Non-pigmented ciliary epithelial cell (primary cell): ENCODE data around the gene CNTNAP4.
A peak's percentile ranks its signal among the peaks of the same experiment; 100 is the strongest.

Experiments
- DNase-seq: peaks from one replicate; pipeline ENCODE4 v3.0.0-alpha.2; 2010; ENCODE audit warnings: low read depth

The CNTNAP4 gene

DNA sequence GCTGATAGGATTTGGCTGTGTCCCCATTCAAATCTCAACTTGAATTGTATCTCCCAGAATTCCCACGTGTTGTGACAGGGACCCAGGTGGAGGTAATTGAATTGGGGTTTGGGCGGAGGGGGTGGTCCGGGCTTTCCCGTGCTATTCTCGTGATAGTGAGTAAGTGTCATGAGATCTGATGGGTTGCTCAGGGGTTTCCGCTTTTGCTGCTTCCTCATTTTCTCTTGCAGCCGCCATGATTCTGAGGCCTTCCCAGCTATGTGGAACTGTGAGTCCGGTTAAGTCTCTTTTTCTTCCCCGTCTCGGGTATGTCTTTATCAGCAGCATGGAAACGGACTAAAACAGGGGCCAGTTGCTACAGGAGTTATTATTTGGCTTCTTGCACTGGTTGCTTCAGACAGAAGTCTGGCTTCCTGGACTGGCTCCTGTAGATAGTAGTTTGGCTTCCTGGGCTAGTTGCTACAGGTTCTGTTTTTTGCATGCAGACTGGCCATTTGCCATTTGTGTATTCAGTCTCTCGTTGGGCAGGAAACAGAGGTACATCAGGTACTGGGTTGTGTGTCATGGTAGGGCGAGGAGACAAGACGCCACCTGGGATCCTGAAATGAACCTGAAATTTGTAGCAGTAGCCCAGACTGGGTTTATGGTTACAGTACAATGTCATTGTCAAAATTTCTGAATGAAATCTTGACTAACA lies 32.6 kb downstream of the CNTNAP4 start:
- no peak for DNase-seq

DNA sequence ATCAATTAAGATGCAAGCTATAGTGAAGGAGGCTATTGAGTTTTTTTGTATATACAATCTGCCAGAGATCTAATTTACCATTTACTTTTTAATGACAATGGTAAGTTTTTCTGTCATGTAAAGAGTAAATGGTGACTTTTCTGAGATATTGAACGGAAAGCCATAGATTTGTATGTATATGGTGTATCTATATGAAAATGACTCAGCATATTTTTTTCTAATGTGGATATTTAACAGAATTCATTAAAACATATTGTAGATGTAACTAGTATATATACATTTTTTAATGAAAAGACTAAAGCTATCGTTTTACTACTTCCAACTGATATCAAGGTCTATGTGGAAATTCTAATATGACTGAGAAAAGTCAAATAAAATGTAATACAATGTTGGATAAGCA lies 34.1 kb downstream of the CNTNAP4 start:
- no peak for DNase-seq

DNA sequence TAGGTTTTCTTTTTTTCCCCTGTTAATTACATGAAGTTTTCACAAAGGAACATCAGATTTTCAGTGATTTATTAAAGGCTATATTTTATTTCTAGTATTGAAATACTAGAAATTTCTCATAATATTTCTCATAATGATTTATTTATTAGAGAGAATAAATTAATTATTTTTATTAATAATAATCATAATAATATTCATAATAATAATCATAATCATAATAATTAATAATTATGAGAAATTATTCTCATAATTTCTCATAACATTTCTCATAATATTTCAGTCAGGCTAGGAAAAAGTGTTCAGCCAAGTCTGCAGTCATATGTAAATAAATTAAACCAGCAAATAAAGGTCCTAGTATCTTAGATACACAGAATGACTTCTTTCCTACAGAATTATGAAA lies 41.4 kb downstream of the CNTNAP4 start:
- no peak for DNase-seq

DNA sequence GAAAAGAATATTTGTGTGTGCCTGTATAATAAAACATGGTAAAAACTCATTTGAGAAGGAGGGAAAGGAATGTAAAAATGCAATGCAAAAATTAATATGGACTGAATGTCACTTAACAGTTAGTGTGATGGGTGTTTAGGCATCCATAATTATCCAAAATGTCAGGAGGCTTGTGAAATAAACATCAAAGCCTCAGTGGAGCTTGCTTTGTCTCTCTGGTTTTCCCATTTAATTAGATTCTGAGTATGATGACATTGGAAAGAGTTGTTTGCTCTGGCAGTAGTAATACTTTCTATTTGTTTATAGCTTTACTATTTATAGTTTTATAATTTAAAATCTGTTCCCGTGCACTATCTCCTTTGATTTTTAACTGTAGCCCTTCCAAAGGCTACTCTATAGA lies 51.9 kb downstream of the CNTNAP4 start:
- DNase-seq, result no peak

DNA sequence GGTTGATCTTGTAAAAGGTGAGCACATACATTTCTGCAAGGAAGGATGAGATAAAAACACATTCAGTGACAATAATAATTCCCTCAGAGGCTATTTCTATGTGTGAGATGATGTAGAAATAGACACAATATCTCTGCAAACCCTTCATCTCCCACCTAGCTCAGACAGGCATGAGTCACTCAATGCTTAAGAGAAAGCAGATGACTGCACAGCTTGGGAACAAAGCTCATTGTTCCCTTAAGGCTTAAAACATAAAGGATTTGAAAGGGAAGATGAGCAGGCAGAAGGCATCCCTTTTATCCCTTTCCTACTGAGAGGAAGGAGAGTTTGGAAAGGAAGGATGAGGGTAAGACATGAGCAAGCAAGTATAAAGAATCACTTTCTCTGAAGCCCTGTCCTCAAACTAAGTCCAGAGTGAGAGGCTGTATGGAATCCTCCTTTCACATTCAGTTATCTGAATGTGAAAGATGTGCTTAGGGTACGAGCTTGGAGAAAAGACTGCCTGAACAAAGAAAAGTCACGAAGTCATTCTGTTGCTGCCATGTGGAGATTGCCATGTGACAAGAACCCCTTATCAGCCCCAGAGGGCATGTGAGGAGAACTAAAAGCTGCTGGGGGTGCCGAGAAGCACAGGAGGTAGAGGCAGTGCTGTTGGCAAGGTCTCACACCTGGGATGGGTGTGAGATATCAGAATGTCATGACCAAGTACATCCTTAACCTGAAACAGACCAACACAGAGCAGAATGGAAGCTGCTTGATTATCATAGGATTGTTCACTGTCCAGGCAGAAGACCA lies 58.2 kb downstream of the CNTNAP4 start:
- no peak for DNase-seq

DNA sequence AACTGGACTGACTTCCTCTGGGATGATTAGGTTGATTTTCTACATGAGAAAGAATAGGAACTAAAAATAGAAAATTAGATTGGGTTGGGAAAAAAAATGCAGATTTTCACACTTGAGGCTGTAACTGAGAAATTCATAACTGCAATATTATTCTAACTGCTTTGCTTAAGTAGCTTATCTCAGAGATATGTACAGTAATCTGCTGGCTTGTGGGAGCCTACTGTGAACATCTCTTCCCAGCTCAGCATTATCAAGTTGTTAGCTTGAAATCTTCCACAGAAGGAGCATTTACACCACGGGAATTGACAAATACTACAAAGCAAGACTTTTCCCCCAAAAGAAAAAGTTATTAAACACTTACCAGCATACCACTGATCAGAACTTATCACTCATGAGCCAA lies 58.9 kb downstream of the CNTNAP4 start:
- no peak for DNase-seq

DNA sequence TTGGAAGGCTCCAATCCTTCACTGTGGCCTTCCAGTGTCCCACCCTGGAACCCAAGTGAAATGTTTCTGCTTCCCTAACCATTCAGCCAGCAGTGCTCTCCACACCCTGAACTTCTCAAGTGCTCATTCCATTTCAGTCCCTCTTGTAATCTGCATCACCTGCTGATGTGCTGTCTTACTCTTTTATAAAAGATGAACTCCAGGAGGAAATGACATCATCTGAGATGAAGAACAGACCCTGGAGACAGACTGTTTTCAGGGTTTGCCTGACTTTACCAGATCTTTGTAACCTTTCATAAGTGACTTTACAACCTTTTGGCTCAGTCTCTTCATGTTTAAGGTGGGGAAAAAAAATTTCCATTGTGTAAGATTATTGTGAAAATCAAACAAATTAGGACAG lies 61.3 kb downstream of the CNTNAP4 start:
- no peak for DNase-seq

DNA sequence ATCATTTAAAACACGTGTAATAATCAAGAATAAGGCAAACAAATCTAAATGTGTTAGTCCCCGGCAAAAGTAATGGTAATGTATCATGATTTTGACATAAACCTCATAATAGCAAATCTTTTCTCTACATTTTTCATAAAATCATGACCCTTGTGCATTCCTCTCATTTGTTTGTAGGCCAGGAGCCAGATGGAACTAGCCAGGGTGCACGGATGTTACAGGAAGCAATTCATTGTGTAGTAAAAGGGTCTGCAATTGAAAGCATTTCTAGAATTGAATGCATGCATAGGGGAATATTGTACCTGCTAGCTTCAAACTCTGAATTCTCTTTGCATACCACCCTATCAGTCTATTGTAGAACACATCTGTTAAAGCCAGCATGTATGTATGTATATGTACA lies 66.6 kb downstream of the CNTNAP4 start:
- DNase-seq, result no peak

DNA sequence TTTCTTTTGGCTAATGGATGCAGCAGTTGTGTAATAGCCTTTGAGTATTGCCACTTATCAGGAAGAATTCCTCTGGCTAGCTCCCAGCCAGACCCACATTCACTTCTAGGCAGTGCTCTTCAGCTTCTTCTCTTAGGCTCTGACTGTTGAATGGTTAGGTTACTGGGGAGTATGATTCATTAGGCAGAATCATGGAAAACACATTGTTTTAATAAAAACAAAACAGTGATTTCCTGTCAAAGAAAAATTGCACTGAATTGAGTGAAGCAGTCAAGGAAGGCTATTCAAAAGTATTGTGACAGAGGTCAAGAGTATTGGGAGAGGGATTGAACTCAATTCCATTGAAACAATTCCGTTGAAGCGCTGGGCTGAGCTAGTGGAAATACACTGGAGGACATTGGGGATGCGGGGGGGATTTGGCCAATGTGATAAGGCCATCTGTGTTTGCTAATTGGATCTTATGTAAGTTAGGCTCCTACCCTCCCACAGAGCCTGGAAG lies 68.0 kb downstream of the CNTNAP4 start:
- peak; percentile 19 for DNase-seq

DNA sequence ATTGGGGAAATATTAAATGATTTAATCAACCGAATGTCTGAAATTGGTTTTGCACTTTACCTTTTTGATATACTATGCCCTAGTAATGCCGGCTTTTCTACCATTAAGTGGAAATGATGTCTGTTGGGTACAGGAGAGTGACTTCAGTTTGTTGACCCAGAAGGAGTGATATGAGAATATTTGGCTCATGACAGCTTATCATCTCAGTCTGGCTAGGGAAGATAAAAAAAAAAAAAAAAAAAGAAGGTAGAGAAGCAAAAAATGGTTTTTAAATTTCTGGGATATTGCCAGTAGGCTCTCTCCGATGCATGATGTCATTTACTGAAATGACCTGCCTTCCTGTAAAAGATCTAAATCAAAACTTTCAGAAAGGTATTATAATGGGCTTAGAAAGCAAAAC lies 69.0 kb downstream of the CNTNAP4 start:
- DNase-seq, result no peak

DNA sequence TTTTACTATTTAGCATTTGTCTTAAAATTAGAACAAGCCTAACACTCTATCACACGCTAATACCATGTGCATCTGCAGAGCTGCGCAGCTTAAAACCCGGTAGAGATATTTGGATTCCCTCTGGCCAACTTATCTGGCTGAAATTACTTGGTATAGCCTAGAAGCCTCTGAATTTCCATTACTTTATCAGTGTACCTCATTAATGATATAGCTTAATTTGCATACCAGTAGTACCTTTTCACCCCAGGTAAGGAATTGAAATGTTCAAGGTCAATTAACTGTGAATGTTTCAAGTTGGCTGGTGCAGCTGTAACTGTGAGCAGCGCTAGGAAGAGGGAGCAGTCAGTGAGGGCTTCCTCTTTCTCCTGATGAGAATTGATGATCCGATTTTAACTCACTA lies 74.2 kb downstream of the CNTNAP4 start:
- DNase-seq, result no peak

DNA sequence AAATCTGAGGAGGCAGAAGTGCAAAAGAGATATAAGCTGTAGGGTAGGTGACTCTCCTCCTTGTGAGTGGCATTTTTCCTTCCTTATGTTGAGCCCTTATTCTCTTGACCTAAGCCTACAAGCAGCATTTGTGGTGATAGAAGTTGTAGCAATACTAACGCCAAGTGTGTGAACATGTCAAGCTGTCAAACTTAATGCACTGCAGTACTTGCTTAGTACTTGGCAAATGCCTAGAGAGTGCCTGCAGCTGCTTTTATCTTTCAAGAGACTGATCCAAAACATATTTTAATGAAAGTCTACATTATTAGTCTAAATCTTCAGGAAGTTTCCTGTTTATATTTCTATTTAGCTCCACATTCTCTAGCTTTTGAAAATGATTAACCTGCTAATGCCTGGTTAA lies 83.2 kb downstream of the CNTNAP4 start:
- no peak for DNase-seq

DNA sequence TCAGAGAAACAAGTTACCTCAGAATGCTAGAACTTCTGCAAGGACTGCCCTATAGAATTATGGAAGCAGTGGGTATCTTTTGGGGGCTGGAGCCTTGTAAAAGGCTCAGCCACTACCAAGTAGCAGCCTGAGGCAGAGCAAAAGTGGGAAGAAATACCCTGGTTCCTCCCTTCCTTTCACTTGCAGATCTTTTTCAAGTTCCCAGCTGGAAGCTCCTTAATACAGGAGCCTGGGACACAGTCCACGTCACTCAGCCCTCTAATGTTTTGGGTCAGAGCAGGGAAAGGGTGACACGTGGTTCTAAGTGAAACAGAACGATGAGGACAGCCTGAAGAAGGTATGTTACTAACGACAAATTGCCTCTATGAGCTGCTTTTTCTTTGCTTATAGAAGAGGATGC lies 93.1 kb downstream of the CNTNAP4 start:
- DNase-seq, result no peak

DNA sequence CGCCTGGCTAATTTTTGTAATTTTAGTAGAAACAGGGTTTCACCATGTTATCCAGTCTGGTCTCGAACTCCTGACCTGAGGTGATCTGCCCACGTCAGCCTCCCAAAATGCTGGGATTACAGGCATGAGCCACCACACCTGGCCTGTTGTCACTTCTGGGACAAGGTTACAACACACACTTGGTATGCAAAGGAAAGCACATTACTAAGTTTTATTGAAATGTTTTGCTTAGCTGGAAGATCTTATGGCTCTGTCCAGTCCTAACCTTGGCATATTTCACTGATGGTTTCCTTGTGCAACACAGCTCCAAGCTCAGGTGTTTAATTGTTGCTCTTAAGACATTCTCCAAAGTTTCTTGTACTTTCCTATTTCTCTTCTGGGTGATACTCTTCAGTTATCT lies 94.2 kb downstream of the CNTNAP4 start:
- DNase-seq, result no peak

DNA sequence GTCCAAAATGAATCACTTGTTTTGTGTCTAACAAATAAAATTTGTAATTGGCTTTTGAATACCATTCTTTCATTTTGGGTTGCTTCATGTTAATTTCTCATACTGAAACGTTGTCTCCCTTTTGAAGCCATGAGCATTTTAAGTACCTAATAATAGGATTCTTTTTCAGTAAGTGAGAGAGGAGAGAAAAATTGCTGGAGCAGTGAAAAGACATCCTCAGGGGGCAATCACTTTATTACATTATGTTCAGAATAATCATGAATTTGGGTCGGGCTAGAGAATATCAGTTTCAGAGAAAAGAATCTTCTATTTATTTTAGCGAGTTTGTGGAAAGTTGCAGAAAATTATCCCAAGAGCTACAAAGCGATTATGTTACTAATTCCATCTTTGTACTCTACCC lies 96.8 kb downstream of the CNTNAP4 start:
- no peak for DNase-seq

DNA sequence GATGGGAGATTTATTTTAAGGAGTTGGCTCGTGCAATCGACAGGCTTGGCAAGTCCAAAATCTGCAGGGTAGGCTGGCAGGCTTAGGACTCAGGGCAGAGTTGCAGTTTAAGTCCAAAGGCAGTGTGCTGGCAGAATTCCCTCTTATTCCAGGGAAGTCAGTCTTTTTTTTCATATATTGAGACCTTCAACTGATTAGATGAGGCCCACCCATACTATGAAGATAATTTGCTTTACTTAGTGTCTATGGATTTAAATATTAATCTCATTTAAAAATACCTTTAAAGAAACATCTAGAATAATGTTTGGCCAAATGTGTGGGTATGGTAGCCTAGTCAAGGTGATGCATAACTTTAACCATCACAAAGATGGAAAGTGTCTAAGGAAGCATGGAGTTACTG lies 99.8 kb downstream of the CNTNAP4 start:
- DNase-seq, result no peak

DNA sequence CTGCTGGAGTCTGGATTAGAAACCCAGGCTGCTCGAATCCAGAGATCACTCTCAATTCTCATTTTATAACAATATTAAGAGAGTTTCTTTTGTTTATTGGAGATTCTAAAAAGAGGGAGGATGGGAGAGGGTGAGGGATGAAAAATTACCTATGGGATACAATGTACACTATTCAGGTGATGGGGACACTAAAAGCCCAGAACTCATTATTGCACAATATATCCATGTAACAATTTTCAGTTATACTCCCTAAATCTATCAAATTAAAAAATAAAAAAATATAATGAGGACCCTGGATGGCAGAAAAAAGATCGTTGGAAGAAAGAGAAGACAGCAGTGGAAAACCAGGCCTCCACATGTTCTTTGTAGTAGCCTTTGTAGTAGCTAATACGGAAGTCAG lies 100.8 kb downstream of the CNTNAP4 start:
- DNase-seq, result no peak

DNA sequence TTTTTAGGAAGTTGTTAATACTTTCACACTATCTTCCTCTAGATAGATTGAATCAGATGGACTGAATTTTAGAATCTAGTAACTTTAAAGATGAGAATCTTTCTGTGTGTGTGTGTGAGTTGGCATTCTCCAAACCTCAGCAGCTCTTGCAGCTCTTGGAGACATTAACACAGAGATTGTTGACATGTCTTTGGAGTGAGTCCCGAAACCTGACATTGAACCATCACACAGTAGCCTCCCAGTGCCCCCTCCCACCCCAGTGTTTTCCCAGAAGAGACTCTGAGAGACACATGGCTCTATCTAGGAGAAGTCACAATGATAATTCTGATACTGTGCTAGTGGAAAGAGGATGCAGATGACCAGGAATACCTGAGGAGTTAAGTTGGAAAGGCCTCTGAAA lies 103.9 kb downstream of the CNTNAP4 start:
- no peak for DNase-seq

DNA sequence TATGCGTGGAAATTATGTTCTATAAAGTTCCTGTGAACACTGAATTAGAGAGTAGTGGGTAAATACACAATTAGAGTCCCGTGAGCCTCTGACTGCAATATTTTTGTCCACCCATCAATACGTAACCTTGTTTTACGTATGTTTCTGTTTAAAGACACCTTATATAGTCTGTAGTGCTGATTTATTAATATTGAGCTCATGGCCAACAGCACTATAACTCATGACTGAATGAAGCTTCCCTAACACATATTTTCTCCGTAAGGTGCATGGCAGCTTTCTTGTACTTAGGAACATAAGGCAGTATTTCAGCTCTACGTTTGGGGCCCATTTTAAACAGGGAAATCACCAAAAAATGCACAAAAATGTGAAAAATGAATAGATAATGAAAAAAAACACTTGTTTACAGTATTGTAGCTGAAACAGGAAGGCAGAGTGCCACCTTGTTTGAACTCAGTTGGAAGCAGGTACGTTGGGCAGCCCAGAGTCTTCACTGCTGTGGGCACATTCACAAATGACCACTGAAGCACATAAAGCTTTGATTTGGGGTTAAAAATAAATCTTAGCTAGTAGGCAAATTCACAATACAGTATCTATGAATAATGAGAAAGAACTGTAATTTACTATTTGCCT lies 108.5 kb downstream of the CNTNAP4 start:
- no peak for DNase-seq

DNA sequence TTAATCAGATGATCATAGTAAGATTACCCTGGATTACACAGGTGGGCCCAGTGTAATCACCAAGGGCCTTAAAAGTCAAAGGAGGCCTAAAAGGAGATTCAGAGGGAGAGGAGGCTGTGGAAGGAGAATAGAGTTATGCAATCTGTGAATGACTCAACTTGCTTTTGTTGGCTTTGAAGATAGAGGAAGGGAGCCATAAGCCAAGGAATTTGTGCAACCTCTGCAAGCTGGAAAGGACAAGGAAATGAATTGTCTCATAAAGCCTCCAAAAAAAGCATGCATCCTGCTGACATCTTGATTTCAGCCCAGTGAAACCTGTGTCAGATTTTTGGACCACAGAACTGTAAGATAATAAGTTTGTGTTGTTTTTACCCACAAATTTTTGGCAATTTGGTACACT lies 109.6 kb downstream of the CNTNAP4 start:
- no peak for DNase-seq

DNA sequence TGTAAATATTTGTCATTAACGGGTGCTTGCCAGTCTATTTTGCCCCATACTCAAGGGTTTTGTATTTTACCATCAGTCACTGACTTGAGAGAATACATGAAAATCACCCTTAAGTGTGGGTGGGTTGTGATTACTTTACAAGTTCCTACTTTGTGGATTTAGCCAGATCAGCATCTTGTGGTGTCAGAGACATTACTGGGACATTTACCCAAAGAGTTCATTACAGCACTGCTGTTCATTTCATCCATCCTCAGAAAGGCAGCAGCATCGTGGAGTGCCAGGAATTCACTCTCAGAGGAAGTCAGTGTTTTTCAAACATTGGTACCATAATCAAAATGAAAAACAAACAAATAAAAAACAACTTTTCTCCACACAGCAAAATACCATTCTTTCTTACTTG lies 110.8 kb downstream of the CNTNAP4 start:
- no peak for DNase-seq

DNA sequence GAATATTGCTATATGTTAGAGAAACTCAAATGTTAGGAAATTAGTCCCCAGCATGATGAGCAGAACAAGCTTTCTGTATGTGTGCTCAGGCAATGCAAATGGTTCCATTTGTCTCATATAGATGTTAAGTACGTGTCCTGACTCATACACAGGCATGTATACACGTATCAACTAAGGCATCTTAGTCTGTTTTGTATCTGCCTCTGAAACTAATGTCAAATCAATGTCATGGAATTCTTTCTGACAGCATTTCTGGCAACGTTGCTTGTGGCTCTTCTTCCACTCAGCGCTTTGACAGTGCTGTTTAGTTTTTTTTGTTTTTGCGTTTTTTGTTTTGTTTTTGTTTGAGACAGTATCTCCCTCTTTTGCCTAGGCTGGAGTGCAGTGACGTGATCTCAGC lies 111.9 kb downstream of the CNTNAP4 start:
- no peak for DNase-seq

DNA sequence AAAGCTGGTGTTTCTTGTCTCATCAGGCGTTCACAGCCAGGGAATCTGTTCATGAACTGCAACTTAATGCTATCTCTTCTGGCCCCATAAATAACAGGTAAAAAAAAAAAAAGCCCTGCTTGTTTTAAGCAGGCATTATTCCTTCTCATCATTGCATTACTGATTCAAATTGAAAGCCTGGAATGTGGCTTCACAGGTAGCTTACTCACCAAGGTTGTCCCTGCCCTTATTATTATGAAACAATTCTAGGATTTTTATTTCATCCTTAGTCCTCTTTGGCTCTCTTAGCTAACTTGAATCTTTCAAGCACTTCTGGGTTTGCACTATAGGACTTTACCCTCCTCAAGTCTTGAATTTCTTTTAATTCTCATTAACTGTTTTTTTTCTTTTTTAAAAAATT lies 113.3 kb downstream of the CNTNAP4 start:
- no peak for DNase-seq
